ENCODE measurements around the gene FARP1. TPM values are rescaled to one million over a fixed set of nuclear protein-coding genes. Genes with fewer than 3 reads are reported as not detected.

Gene FARP1
- polyA plus RNA-seq, 3 donors: 8.3 to 20.7 (median 9.6) TPM

- H3K27ac ChIP-seq (ENCODE audit: low read depth, low read length): no peak overlapping the region
- 91 to 95% (median 94%) methylated on average over 8 of the region's 8 CpGs for WGBS, 3 donors
These were observed 94.4 kb downstream of the FARP1 start for GRCh38 chr13:98237331-98237730.

GRCh38 chr13:98239162-98240076, 96.5 kb downstream of the FARP1 start:
- WGBS, 3 donors: 87 to 92% (median 87%) methylated on average over 12 to 14 of the region's 14 CpGs
- no peak overlapping the region for H3K27ac ChIP-seq (ENCODE audit: low read depth, low read length)

GRCh38 chr13:98240135-98240534, 97.2 kb downstream of the FARP1 start:
- 79 to 95% (median 94%) methylated on average over 12 of the region's 12 CpGs for WGBS, 3 donors
- no peak overlapping the region for H3K27ac ChIP-seq (ENCODE audit: low read depth, low read length)

GRCh38 chr13:98240974-98241373, 98.1 kb downstream of the FARP1 start:
- no peak overlapping the region for H3K27ac ChIP-seq (ENCODE audit: low read depth, low read length)
- WGBS, 3 donors: 95 to 98% (median 96%) methylated on average over 11 of the region's 11 CpGs

- no peak overlapping the region for H3K27ac ChIP-seq (ENCODE audit: low read depth, low read length)
- 93 to 94% (median 94%) methylated on average over 7 of the region's 7 CpGs for WGBS, 3 donors
These were observed 99.1 kb downstream of the FARP1 start for GRCh38 chr13:98241976-98242375.

- WGBS, 3 donors: 88 to 94% (median 91%) methylated on average over 4 of the region's 4 CpGs
- no peak overlapping the region for H3K27ac ChIP-seq (ENCODE audit: low read depth, low read length)
These were observed 99.5 kb downstream of the FARP1 start for GRCh38 chr13:98242403-98242802.

GRCh38 chr13:98243929-98244272, 101.0 kb downstream of the FARP1 start:
- H3K27ac ChIP-seq (ENCODE audit: low read depth, low read length): no peak overlapping the region

- WGBS, 3 donors: 75 to 89% (median 80%) methylated on average over 11 of the region's 11 CpGs
- H3K27ac ChIP-seq (ENCODE audit: low read depth, low read length): no peak overlapping the region
These were observed 103.8 kb downstream of the FARP1 start for GRCh38 chr13:98246538-98247172.

- 97 to 98% (median 97%) methylated on average over 7 of the region's 7 CpGs for WGBS, 3 donors
- H3K27ac ChIP-seq (ENCODE audit: low read depth, low read length): no peak overlapping the region
These were observed 108.8 kb downstream of the FARP1 start for GRCh38 chr13:98251708-98252107.

GRCh38 chr13:98252931-98253470, 110.1 kb downstream of the FARP1 start:
- 49 to 56% (median 50%) methylated on average over 7 of the region's 7 CpGs for WGBS, 3 donors
- no peak overlapping the region for H3K27ac ChIP-seq (ENCODE audit: low read depth, low read length)

GRCh38 chr13:98253526-98253925, 110.6 kb downstream of the FARP1 start:
- 51 to 58% (median 56%) methylated on average over 7 of the region's 7 CpGs for WGBS, 3 donors
- no peak overlapping the region for H3K27ac ChIP-seq (ENCODE audit: low read depth, low read length)

- H3K27ac ChIP-seq (ENCODE audit: low read depth, low read length): no peak overlapping the region
- WGBS, 3 donors: 89 to 97% (median 96%) methylated on average over 2 of the region's 2 CpGs
These were observed 111.6 kb downstream of the FARP1 start for GRCh38 chr13:98254513-98254912.

GRCh38 chr13:98258226-98258625, 115.3 kb downstream of the FARP1 start:
- WGBS, 3 donors: 46 to 93% (median 93%) methylated on average over 4 of the region's 4 CpGs
- no peak overlapping the region for H3K27ac ChIP-seq (ENCODE audit: low read depth, low read length)

GRCh38 chr13:98260357-98261164, 117.7 kb downstream of the FARP1 start:
- H3K27ac ChIP-seq (ENCODE audit: low read depth, low read length): no peak overlapping the region
- 70 to 77% (median 73%) methylated on average over 8 of the region's 8 CpGs for WGBS, 3 donors

GRCh38 chr13:98261165-98261702, 118.3 kb downstream of the FARP1 start:
- 89 to 91% (median 90%) methylated on average over 6 of the region's 6 CpGs for whole genome bisulfite sequencing, 3 donors
- no peak overlapping the region for H3K27ac ChIP-seq (ENCODE audit: low read depth, low read length)

- H3K27ac ChIP-seq (ENCODE audit: low read depth, low read length): no peak overlapping the region
- 88 to 94% (median 93%) methylated on average over 5 of the region's 5 CpGs for WGBS, 3 donors
These were observed 119.4 kb downstream of the FARP1 start for GRCh38 chr13:98262292-98262691.

- H3K27ac ChIP-seq (ENCODE audit: low read depth, low read length): no peak overlapping the region
- WGBS, 3 donors: 55 to 84% (median 80%) methylated on average over 2 of the region's 2 CpGs
These were observed 120.9 kb downstream of the FARP1 start for GRCh38 chr13:98263841-98264240.

- no peak overlapping the region for H3K27ac ChIP-seq (ENCODE audit: low read depth, low read length)
- 96 to 99% (median 97%) methylated on average over 5 of the region's 5 CpGs for WGBS, 3 donors
These were observed 122.0 kb downstream of the FARP1 start for GRCh38 chr13:98264877-98265276.
